ENCODE data around the gene SLC6A1.

SLC6A1 gene

GRCh38 chr3:11005686-11006256 is 13.2 kb downstream of the SLC6A1 start:
- TF ChIP-seq POLR2AphosphoS5 (IDR thresholded peaks at IDR 0.05; ENCODE audit: low read depth, low read length), result no peak
- TF ChIP-seq, protein P1, sequence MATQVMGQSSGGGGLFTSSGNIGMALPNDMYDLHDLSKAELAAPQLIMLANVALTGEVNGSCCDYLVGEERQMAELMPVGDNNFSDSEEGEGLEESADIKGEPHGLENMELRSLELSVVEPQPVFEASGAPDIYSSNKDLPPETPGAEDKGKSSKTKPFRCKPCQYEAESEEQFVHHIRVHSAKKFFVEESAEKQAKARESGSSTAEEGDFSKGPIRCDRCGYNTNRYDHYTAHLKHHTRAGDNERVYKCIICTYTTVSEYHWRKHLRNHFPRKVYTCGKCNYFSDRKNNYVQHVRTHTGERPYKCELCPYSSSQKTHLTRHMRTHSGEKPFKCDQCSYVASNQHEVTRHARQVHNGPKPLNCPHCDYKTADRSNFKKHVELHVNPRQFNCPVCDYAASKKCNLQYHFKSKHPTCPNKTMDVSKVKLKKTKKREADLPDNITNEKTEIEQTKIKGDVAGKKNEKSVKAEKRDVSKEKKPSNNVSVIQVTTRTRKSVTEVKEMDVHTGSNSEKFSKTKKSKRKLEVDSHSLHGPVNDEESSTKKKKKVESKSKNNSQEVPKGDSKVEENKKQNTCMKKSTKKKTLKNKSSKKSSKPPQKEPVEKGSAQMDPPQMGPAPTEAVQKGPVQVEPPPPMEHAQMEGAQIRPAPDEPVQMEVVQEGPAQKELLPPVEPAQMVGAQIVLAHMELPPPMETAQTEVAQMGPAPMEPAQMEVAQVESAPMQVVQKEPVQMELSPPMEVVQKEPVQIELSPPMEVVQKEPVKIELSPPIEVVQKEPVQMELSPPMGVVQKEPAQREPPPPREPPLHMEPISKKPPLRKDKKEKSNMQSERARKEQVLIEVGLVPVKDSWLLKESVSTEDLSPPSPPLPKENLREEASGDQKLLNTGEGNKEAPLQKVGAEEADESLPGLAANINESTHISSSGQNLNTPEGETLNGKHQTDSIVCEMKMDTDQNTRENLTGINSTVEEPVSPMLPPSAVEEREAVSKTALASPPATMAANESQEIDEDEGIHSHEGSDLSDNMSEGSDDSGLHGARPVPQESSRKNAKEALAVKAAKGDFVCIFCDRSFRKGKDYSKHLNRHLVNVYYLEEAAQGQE (IDR thresholded peaks at IDR 0.05; ENCODE audit: insufficient read depth in 1 of 2, low read depth in 2 of 2, low read length in 2 of 2), result no peak
- no peak for TF ChIP-seq SIN3A (IDR thresholded peaks at IDR 0.05; ENCODE audit: borderline replicate concordance, insufficient read depth, low read length)
- TF ChIP-seq FOXP2 (optimal IDR thresholded peaks at IDR 0.05; ENCODE audit: borderline replicate concordance, extremely low read depth, extremely low read length, insufficient read depth), result no peak
- TF ChIP-seq TAF1 (IDR thresholded peaks at IDR 0.05; ENCODE audit: borderline replicate concordance, insufficient read depth, low read length), result no peak

- TF ChIP-seq FOXP2 (optimal IDR thresholded peaks at IDR 0.05; ENCODE audit: borderline replicate concordance, extremely low read depth, extremely low read length, insufficient read depth) (no peak), SIN3A (IDR thresholded peaks at IDR 0.05; ENCODE audit: borderline replicate concordance, insufficient read depth, low read length) (no peak), TAF1 (IDR thresholded peaks at IDR 0.05; ENCODE audit: borderline replicate concordance, insufficient read depth, low read length) (no peak), POLR2AphosphoS5 (IDR thresholded peaks at IDR 0.05; ENCODE audit: low read depth, low read length) (no peak)
- TF ChIP-seq, protein P1 (IDR thresholded peaks at IDR 0.05; ENCODE audit: insufficient read depth in 1 of 2, low read depth in 2 of 2, low read length in 2 of 2), result no peak
Measured at GRCh38 chr3:11006986-11007933, 14.7 kb downstream of the SLC6A1 start.

GRCh38 chr3:11009898-11010297 is 17.4 kb downstream of the SLC6A1 start:
- TF ChIP-seq FOXP2 (optimal IDR thresholded peaks at IDR 0.05; ENCODE audit: borderline replicate concordance, extremely low read depth, extremely low read length, insufficient read depth) (no peak), TAF1 (IDR thresholded peaks at IDR 0.05; ENCODE audit: borderline replicate concordance, insufficient read depth, low read length) (no peak), SIN3A (IDR thresholded peaks at IDR 0.05; ENCODE audit: borderline replicate concordance, insufficient read depth, low read length) (no peak), POLR2AphosphoS5 (IDR thresholded peaks at IDR 0.05; ENCODE audit: low read depth, low read length) (no peak)
- TF ChIP-seq, protein P1 (IDR thresholded peaks at IDR 0.05; ENCODE audit: insufficient read depth in 1 of 2, low read depth in 2 of 2, low read length in 2 of 2), result no peak

- TF ChIP-seq, protein P1 (IDR thresholded peaks at IDR 0.05; ENCODE audit: insufficient read depth in 1 of 2, low read depth in 2 of 2, low read length in 2 of 2), result no peak
- TF ChIP-seq POLR2AphosphoS5 (IDR thresholded peaks at IDR 0.05; ENCODE audit: low read depth, low read length) (no peak), SIN3A (IDR thresholded peaks at IDR 0.05; ENCODE audit: borderline replicate concordance, insufficient read depth, low read length) (no peak), TAF1 (IDR thresholded peaks at IDR 0.05; ENCODE audit: borderline replicate concordance, insufficient read depth, low read length) (no peak), FOXP2 (optimal IDR thresholded peaks at IDR 0.05; ENCODE audit: borderline replicate concordance, extremely low read depth, extremely low read length, insufficient read depth) (no peak)
Measured at GRCh38 chr3:11010426-11011165, 18.0 kb downstream of the SLC6A1 start.

All from PFSK-1 (cell line).